Activated T-cell treated with anti-CD3 and anti-CD28 coated beads, Interleukin-2, amount 50 U/mL, for 72 hours (primary cell): ENCODE results near the gene PAFAH1B1. TPM values are rescaled to one million over a fixed set of nuclear protein-coding genes. Genes with fewer than 3 reads are reported as not detected.
"Not testable (repeated sequence)": the region's sequence is repeated elsewhere in the genome, so short reads cannot be mapped to it uniquely, and the experiment has no call there.

Source experiments
- ATAC-seq, 2 donors: fragments of 150-1000 bp; cut with Tn5 transposase; replicated peaks in 1 of 2; 2 replicates each; pipeline ENCODE4 v1.10.0; 2021; ENCODE audit warnings: moderate library complexity in 2 of 2, mild to moderate bottlenecking in 1 of 2
- DNase-seq, 2 donors: peaks; one replicate each; pipeline ENCODE4 v3.0.0; 2021 to 2022; ENCODE audit warnings: mixed read lengths in 1 of 2
- H3K27ac Mint-ChIP-seq: one replicate; pipeline ENCODE4 v1.8.0; 2022; ENCODE audit warnings: mild to moderate bottlenecking, moderate library complexity, mixed read lengths
- H3K27me3 Mint-ChIP-seq: one replicate; pipeline ENCODE4 v1.8.0; 2022; ENCODE audit warnings: low read depth, mixed read lengths
- H3K36me3 Mint-ChIP-seq, 2 donors: one replicate each; pipeline ENCODE4 v1.8.0; 2022; ENCODE audit warnings: mixed read lengths in 2 of 2, mild to moderate bottlenecking in 1 of 2; ENCODE audit not compliant: insufficient read depth in 2 of 2
- H3K4me1 Mint-ChIP-seq: one replicate; pipeline ENCODE4 v1.8.0; 2022; ENCODE audit warnings: low read depth, mixed read lengths
- H3K4me3 Mint-ChIP-seq, 2 donors: one replicate each; pipeline ENCODE4 v1.8.0; 2022; ENCODE audit warnings: mild to moderate bottlenecking in 2 of 2, mixed read lengths in 2 of 2, moderate library complexity in 2 of 2
- H3K9me3 Mint-ChIP-seq, 2 donors: one replicate each; pipeline ENCODE4 v1.8.0; 2022; ENCODE audit warnings: mixed read lengths in 2 of 2
- total RNA-seq, 2 donors: library from RNA; stranded (reverse); gene quantifications; one replicate each; pipeline ENCODE4 v1.2.3, GENCODE V29; 2022

The PAFAH1B1 gene
- total RNA-seq, 2 donors from 2014 or later = 211 to 218 TPM

DNA sequence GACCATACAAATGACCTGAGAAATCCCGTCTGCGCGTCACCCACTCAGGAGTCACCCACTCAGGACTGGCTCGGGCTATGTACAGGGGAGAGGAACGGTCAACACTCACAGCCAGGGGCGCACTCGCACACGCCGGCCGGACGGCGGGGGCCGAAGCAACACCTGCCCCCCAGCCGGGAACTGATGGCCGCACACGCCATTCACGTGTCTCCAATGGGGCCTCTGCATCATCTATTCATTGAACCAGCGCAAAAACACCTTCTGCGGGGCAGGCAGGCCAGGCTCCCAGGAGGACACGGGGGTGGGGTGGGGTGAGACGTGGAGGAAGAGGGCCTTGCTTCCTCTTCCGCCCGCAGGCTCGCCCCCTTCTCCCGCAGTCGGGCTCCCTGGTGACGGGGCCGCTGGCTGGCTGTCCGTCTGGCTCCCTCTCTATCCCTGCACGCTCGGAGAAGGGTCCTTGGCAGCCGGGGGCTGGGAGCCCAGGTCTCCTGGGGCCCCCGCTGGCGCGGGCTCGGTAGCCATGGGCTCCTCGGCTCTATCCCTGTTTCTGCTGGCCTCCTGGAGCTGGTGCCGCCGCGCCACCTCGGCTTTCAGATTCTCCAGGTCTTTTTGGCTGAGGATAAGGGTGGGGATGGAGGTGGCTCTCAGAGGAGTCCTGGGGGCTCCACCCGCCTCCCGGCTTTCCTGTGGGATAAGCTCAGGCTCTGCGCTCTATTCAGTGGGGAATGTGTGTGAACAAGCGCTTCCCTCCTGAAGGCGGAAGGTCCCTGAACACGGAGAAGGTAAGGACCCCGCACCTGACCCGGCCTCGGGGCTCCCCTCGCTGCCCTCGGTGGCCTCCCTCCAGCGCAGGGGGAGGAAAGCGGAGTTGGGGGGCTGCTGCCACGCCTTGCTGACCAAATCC is 97.0 kb downstream of the PAFAH1B1 start:
- H3K27ac Mint-ChIP-seq = peak overlapping the region; percentile 38
- no peak for DNase-seq
- no peak for ATAC-seq
- H3K27me3 Mint-ChIP-seq = no peaks in the 10 kb centered on the region
- H3K4me3 Mint-ChIP-seq = no peak overlapping the region
- H3K36me3 Mint-ChIP-seq = no peaks in the 10 kb centered on the region
- no peaks in the 10 kb centered on the region for H3K9me3 Mint-ChIP-seq
- no peaks in the 10 kb centered on the region for H3K4me1 Mint-ChIP-seq

DNA sequence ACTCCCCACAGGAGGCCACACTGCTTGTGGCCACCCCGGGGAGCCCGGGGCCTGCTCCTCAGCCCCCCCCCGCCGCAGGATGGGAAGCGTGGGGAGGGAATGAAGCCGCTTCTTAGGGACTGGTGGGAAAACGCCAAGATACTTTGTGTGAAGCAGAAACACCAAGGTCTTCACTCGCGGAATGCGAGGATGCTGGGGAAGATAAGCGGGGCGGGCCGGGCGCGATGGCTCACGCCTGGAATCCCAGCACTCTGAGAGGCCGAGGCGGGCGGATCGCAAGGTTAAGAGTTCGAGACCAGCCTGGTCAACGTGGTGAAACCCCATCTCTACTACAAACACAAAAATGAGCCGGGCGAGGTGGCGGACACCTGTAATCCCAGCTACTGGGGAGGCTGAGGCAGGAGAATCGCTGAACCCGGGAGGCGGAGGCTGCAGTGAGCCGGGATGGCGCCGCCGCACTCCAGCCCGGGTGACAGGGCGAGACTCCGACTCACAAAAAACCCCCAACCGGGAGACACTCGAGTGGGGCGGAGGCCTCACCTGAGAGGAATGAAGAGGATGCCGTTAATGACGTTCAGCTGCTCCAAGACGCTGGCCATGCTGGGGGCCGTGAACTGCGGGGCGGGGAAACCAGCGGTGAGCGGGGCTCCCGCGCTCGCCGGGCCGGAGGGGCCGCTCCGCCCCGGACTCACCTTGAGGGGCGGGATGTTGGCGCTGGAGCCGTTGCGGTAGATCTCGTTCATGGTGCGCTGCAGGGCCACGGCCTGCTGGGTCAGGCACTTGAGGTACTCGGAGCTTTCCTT is 97.8 kb downstream of the PAFAH1B1 start:
- Mint-ChIP-seq H3K27me3 (no peaks in the 10 kb centered on the region), H3K4me1 (no peaks in the 10 kb centered on the region), H3K36me3 (no peaks in the 10 kb centered on the region), H3K4me3 (no peak overlapping the region), H3K27ac (no peak overlapping the region), H3K9me3 (no peaks in the 10 kb centered on the region)
- ATAC-seq (no peak), DNase-seq (no peak)

DNA sequence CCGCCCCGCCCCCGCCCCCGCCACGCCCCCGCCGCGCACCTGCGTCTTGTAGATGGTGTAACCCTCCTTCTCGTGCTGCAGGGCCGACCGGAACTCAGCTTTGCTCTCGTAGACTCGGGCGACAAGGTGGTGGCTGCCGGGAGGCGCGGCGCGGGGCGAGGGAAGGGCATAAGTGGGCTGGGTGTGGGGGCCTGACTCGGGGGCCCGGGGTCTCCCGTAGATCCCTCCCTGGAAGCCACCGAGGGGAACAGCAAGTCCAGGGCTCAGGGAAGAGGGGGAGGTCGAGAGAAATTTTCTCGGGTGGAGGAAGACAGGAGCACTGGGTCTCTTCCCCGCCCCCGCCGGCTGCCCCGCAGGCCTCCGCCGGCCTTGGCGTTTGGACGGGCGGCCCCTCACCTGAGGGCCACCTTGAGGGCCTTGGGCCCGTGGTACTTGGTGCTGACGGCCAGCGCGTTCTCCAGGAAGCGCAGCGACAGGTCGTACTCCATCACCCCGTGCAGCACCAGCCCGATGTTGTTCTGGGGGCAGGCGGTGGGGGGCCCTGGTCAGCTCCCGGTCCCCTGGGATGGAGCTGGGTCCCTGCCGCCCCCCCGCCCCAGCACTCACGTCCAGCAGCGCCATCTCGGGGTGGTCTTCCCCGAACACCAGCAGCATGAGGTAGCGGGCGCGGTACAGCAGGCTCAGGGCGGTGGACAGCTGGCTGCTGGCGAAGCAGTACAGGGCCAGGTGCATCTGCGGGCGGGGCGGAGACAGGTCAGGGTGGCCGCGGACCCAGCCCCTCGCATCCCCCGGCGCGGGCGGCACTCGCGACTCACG is 98.7 kb downstream of the PAFAH1B1 start:
- Mint-ChIP-seq H3K27ac (no peak overlapping the region), H3K4me1 (no peaks in the 10 kb centered on the region), H3K4me3 (no peak overlapping the region), H3K36me3 (no peaks in the 10 kb centered on the region), H3K9me3 (no peaks in the 10 kb centered on the region), H3K27me3 (no peaks in the 10 kb centered on the region)
- ATAC-seq = peak in 1 of 2 donors; percentile 4
- no peak for DNase-seq

DNA sequence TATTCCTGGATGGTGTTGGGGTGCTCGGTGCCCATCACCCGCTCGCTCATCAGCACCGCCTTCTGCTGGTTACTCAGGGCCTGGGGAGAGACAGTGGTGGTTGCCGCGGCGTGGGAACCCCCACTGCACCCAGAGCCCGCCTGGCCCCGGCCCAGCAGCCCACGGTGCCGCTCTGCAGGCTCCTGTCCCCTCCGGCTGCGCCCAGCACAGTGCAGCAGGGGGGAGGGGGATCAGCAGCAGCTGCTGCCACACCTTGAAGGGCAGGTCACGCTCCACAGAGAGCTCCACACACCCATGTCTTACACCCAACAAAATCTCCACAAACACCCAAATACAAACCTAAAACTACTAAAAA is 99.3 kb downstream of the PAFAH1B1 start:
- Mint-ChIP-seq H3K9me3 (no peaks in the 10 kb centered on the region), H3K27ac (no peak overlapping the region), H3K27me3 (no peaks in the 10 kb centered on the region), H3K4me1 (no peaks in the 10 kb centered on the region), H3K4me3 (no peak overlapping the region), H3K36me3 (no peaks in the 10 kb centered on the region)
- DNase-seq = no peak
- ATAC-seq = peak in 1 of 2 donors; percentile 9

DNA sequence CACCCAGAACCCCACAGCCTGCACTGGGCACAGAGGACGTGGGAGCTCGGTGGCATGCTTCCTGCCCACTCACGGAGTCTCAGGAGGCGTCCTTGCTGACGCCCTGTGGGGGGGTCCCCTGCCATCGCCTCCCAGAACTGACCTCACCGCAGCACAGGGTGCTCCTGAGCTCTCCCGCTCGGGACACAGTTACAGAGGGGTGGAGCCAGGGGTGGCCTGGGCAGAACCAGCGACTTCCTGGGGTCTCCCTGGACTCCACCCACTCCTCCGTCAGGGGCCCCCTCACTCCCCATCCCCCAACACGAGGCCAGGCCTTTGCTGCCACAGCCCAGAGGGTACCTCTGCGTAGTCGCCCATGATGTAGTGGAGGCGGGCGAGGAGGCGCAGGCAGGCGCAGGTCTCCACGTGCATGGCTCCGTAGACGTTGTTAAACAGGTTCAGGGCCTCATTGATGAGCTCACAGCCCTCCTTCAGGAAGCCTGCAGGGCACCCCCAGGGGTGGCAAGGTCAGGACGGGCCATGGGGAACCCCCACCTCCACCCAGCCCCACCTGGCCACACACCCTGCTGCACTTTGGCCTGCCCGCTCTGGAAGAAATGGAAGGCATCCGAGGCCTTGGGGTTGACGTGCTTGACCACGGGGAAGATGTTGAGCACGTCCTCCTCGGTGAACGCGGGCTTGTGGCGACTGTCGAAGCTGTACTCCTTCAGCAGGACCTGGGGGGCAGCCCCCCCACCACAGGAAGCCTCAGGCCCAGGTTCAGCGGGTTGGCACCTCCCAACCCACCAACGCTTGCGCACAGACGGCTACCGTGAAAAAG is 100.3 kb downstream of the PAFAH1B1 start:
- DNase-seq (no peak), ATAC-seq (peak; percentile 10 to 11)
- Mint-ChIP-seq H3K9me3 (no peaks in the 10 kb centered on the region), H3K4me3 (no peak overlapping the region), H3K27me3 (no peaks in the 10 kb centered on the region), H3K27ac (no peak overlapping the region), H3K36me3 (no peaks in the 10 kb centered on the region), H3K4me1 (no peaks in the 10 kb centered on the region)

DNA sequence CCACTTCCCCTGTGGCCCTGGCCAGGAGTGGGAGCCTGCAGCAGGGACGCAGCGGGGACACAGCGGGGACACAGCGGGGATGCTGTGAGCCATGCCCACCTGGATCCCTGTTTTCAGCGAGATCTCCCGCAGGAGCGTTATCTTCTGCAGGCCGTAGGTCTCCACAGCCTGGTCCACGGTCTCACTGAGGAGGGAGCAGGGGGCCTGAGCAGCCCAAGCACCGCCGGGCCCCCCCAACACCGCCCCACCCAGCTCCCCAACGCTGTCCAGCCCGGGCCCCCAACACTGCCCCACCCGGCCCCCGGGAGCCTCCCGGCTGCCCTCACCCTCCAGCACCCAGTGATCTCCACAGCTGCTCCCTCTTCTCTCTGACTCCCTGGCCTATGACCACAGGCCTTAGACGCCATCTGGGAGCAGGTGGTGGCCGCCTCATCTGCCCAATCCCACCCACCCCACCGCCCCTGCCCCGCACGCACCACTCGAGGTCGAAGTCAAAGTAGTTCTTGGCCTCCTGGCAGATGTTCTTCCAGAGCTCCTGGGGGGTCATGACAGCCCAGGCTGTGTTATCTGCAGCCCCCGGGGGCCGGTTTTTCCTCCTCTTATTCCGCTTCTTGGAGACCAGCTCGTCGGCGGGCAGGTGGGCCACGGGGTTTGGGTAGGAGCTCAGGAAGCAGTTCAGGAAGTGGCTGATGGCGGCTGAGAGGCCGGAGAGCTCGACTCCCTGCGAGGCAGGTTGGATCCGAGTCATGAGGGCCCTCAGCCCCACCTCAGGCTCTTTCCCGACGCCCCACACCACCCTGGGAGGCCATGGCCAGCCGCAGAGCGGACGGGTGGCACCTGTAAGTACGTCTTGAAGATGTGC is 101.2 kb downstream of the PAFAH1B1 start:
- H3K27me3 Mint-ChIP-seq = no peaks in the 10 kb centered on the region
- H3K9me3 Mint-ChIP-seq = no peaks in the 10 kb centered on the region
- DNase-seq (no peak), ATAC-seq (no peak)
- H3K27ac Mint-ChIP-seq = no peak overlapping the region
- H3K4me3 Mint-ChIP-seq = no peak overlapping the region
- H3K36me3 Mint-ChIP-seq = no peaks in the 10 kb centered on the region
- H3K4me1 Mint-ChIP-seq = no peaks in the 10 kb centered on the region

DNA sequence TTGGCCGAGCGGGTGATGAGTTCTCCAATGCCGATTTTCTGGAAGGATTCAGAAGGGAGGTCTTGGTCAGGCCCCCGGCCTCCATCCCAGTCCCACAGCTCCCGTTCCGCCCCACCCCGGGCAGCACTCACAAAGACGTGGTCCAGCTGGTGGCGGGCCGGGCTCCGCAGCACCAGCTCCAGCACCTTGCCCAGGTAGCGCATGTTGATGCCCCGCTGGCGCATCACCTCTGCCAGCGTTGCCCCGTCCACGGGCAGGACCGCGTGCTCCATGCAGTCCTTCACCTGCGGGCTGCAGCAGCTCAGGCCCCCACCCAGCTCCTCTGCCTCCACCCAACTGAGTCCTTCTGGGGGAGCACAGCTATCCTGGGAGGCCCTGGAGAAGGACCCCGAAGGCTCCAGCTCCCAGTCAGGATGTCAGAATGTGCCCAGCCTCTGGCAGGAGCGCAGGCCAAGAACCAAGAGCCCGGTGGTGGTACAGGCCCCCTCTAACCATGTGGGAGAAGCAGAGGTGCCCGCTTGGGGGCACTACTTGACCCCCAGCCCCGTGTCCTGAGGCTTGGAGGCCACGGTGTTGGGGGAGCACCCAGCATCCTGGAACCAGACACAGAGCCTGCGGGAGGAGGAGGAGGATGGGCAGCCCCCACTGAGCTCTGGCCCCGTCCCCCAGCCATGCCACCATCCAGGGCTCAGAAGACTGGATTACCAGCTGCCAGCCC is 101.9 kb downstream of the PAFAH1B1 start:
- H3K4me1 Mint-ChIP-seq = no peaks in the 10 kb centered on the region
- DNase-seq (no peak), ATAC-seq (no peak)
- H3K4me3 Mint-ChIP-seq = no peak overlapping the region
- no peaks in the 10 kb centered on the region for H3K36me3 Mint-ChIP-seq
- no peaks in the 10 kb centered on the region for H3K9me3 Mint-ChIP-seq
- no peaks in the 10 kb centered on the region for H3K27me3 Mint-ChIP-seq
- no peak overlapping the region for H3K27ac Mint-ChIP-seq

DNA sequence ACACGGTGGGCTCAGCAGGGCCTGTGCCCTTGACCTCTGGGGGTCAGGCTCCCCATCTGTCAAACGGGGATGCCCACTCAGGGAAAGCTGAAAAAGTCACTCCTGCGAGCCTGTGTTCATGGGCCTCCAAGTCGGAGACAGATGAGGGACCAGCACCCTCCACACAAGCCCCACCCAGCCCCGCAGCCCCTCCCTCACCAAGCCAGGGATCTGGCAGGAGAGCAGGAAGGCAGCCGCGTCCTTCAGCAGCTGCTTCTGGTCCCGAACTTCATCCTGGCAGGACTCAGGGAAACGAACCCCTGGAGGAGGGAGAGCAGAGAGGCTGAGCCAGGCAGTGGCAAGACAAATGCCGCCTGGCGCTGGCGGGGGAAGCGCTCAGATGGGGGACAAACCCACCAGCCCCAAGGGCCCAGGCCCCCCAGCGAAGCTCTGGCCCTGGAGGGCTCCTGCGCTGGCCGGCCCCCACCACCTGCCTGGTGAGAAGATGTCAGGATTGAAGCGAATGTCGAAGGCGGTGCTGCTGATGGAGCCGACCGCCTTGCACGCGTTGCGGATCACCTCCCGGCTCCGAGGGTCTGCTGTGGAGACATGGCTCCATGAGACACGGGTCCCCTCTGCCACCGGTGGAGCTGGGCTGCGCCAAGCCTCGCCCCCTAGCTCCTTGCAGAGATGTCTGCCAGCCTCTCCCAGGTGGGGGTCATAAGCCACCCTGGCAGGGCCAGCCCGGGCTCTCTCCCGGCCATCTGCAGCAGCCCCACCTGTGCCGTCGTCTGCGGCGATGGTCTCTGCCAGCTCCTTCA is 102.7 kb downstream of the PAFAH1B1 start:
- H3K36me3 Mint-ChIP-seq = no peaks in the 10 kb centered on the region
- ATAC-seq = no peak
- no peak for DNase-seq
- no peak overlapping the region for H3K27ac Mint-ChIP-seq
- H3K4me3 Mint-ChIP-seq = no peak overlapping the region
- no peaks in the 10 kb centered on the region for H3K27me3 Mint-ChIP-seq
- no peaks in the 10 kb centered on the region for H3K4me1 Mint-ChIP-seq
- no peaks in the 10 kb centered on the region for H3K9me3 Mint-ChIP-seq

DNA sequence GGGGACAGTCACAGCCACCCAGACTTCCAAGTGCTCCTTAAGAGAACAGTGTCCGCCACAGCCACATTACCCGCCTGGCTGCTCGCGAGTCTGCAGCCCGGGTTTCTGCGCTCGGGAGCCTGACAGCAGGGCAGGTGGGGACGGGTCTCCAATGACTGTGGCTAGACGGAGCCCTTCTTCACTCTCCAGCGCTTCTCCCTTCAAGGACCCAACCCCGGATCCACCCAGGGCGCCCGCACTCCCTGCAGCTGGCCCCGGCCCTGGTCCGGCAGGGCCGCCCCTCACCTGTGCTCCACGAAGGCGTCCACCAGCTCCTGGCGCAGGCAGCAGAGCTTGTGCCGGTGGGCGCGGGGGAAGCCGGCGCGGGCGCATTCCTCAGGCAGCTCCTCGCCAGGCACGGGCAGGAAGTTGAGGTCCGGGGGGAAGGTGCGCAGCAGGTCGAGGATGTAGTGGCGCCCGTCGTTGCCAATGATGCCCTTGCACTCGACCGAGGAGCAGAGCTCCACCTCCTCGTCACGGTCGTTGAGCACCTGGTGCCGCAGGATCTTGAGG is 104.2 kb downstream of the PAFAH1B1 start:
- H3K4me3 Mint-ChIP-seq = no peak overlapping the region
- no peak for ATAC-seq

DNA sequence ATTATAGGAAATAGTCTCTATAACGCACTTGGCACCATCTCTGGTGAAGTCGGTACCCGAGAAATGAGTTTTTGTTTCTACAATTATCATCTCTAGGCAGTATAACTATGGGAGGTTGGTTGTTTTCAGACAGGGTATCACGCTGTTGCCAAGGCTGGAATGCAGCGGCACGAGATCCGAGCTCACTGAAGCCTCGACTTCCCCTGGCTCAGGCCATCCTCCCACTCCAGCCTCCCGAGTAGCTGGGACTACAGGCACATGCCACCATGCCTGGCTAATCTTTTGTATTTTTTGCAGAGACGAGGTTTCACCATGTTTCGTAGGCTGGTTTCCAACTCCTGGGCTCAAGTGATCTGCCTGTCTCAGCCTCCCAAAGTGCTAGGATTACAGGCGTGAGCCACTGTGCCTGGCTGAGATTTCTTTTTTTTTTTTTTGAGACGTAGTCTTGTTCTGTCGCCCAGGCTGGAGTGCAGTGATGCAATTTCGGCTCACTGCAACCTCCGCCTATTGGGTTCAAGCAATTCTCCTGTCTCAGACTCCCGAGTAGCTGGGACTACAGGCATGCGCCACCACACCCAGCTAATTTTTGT is 105.9 kb downstream of the PAFAH1B1 start:
- H3K27ac Mint-ChIP-seq, ATAC-seq, H3K27me3 Mint-ChIP-seq, H3K4me1 Mint-ChIP-seq, H3K4me3 Mint-ChIP-seq, H3K9me3 Mint-ChIP-seq, DNase-seq, H3K36me3 Mint-ChIP-seq: not testable (repeated sequence)

More for the DNA sequence above, 104.2 kb downstream of the PAFAH1B1 start:
- H3K27ac Mint-ChIP-seq = no peak overlapping the region
- no peaks in the 10 kb centered on the region for H3K9me3 Mint-ChIP-seq
- no peaks in the 10 kb centered on the region for H3K4me1 Mint-ChIP-seq
- peaks cover 0 to 1% of the 10 kb centered on the region in 2 donors for H3K36me3 Mint-ChIP-seq
- H3K27me3 Mint-ChIP-seq = no peaks in the 10 kb centered on the region
- DNase-seq = no peak
